ENCODE results near the gene EGFL8.

Gene EGFL8

GRCh38 chr6:32168807-32169591, 4.6 kb downstream of the EGFL8 start:
- no peak for DNase-seq (ENCODE audit: low read depth)
- no peak overlapping the region for H3K4me3 ChIP-seq (ENCODE audit: low read depth, low read length)
- TF ChIP-seq POLR2A (IDR thresholded peaks at IDR 0.05; ENCODE audit: extremely low read depth, insufficient read length) (no peak), MYC (IDR thresholded peaks at IDR 0.05; ENCODE audit: low read depth, low read length) (no peak), MAX (IDR thresholded peaks at IDR 0.05; ENCODE audit: low read depth, low read length) (no peak), CTCF (IDR thresholded peaks at IDR 0.05; ENCODE audit: low read depth, low read length) (no peak)

- H3K4me3 ChIP-seq (ENCODE audit: low read depth, low read length), result no peak overlapping the region
- DNase-seq (ENCODE audit: low read depth), result no peak
- TF ChIP-seq MYC (IDR thresholded peaks at IDR 0.05; ENCODE audit: low read depth, low read length) (no peak), MAX (IDR thresholded peaks at IDR 0.05; ENCODE audit: low read depth, low read length) (no peak), POLR2A (IDR thresholded peaks at IDR 0.05; ENCODE audit: extremely low read depth, insufficient read length) (no peak), CTCF (IDR thresholded peaks at IDR 0.05; ENCODE audit: low read depth, low read length) (no peak)
These were observed 5.9 kb downstream of the EGFL8 start for GRCh38 chr6:32170294-32170693.

- no peak for TF ChIP-seq MAX (IDR thresholded peaks at IDR 0.05; ENCODE audit: low read depth, low read length)
- TF ChIP-seq MYC (IDR thresholded peaks at IDR 0.05; ENCODE audit: low read depth, low read length), result no peak
- no peak for DNase-seq (ENCODE audit: low read depth)
- H3K4me3 ChIP-seq (ENCODE audit: low read depth, low read length), result no peak overlapping the region
These were observed 6.8 kb downstream of the EGFL8 start for GRCh38 chr6:32171234-32171633.

- no peak for TF ChIP-seq MAX (IDR thresholded peaks at IDR 0.05; ENCODE audit: low read depth, low read length)
- no peak for TF ChIP-seq POLR2A (IDR thresholded peaks at IDR 0.05; ENCODE audit: extremely low read depth, insufficient read length)
- TF ChIP-seq CTCF (IDR thresholded peaks at IDR 0.05; ENCODE audit: low read depth, low read length), result no peak
- no peak for TF ChIP-seq MYC (IDR thresholded peaks at IDR 0.05; ENCODE audit: low read depth, low read length)
- no peak for DNase-seq (ENCODE audit: low read depth)
These were observed 8.8 kb downstream of the EGFL8 start for GRCh38 chr6:32173051-32173727.

GRCh38 chr6:32174416-32174815, 10.0 kb downstream of the EGFL8 start:
- DNase-seq (ENCODE audit: low read depth), result no peak
- peak overlapping the region; percentile 96 for H3K4me3 ChIP-seq (ENCODE audit: low read depth, low read length)
- TF ChIP-seq POLR2A (IDR thresholded peaks at IDR 0.05; ENCODE audit: extremely low read depth, insufficient read length), result no peak

More at GRCh38 chr6:32173051-32173727, 8.8 kb downstream of the EGFL8 start:
- no peak overlapping the region for H3K4me3 ChIP-seq (ENCODE audit: low read depth, low read length)

GRCh38 chr6:32175322-32175710, 10.9 kb downstream of the EGFL8 start:
- TF ChIP-seq MYC (IDR thresholded peaks at IDR 0.05; ENCODE audit: low read depth, low read length) (no peak), MAX (IDR thresholded peaks at IDR 0.05; ENCODE audit: low read depth, low read length) (no peak), CTCF (IDR thresholded peaks at IDR 0.05; ENCODE audit: low read depth, low read length) (no peak), POLR2A (IDR thresholded peaks at IDR 0.05; ENCODE audit: extremely low read depth, insufficient read length) (no peak)
- peak overlapping the region; percentile 96 for H3K4me3 ChIP-seq (ENCODE audit: low read depth, low read length)
- DNase-seq (ENCODE audit: low read depth), result no peak

All from NB4 (cell line).